SU-DHL-6 (cell line): ENCODE data around the gene GOT1.

Experiments
- CTCF ChIP-seq: fragments of 200-600 bp; sonication (generic); IDR thresholded peaks from one replicate; pipeline ENCODE4 v1.5.1; 2017; ENCODE audit warnings: antibody characterized with exemption, mild to moderate bottlenecking, low read length, moderate library complexity; ENCODE audit not compliant: insufficient read depth, poor library complexity, severe bottlenecking
- EZH2phosphoT487 ChIP-seq: fragments of 200-600 bp; sonication (generic), shearing (Covaris generic); conservative IDR thresholded peaks from 2 replicates; pipeline ENCODE4 v1.6.1; 2018; ENCODE audit warnings: mild to moderate bottlenecking, antibody characterized with exemption, low read length, moderate library complexity, mixed read lengths

DNA sequence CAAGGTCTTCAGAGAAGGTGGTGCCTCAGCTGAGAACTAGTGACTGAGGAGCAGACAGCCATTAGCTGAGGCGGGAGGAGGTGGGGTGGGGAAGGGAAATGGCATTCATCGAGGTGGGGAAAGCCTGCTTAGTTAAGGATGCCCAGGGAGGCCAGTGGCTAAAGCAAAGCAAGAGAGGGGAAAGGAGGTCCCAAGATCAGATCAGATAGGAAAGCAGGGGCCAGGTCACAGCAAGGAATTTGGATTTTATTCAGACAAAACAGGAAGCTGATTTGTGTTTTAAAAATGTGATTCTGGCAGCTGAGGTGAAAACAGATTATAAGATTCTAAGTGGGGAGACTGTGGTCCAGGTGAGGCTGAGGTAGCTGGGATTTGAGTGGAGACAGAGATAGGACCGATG lies 55.5 kb downstream of the GOT1 start:
- TF ChIP-seq CTCF (no peak), EZH2phosphoT487 (no peak)
